Activated CD4-positive, alpha-beta T cell treated with anti-CD3 and anti-CD28 coated beads, Interleukin-2, Interleukin-4, amounts not matched to agents 100 ng/mL and 50 ng/mL, durations not matched to agents 16 hours and 8 hours (primary cell): ENCODE results near the gene PNPLA6.
"Not testable (repeated sequence)": the region's sequence is repeated elsewhere in the genome, so short reads cannot be mapped to it uniquely, and the experiment has no call there.

ENCODE experiments used
- DNase-seq: peaks from one replicate; pipeline ENCODE4 v3.0.0-alpha.2; 2020; ENCODE audit warnings: low spot score

Gene PNPLA6

GRCh38 chr19:7533925-7534480, 1.5 kb upstream of the PNPLA6 start:
- DNase-seq: peak; percentile 84

- peak; percentile 27 for DNase-seq
Observed at GRCh38 chr19:7534531-7535046, 928 bp upstream of the PNPLA6 start.

DNA sequence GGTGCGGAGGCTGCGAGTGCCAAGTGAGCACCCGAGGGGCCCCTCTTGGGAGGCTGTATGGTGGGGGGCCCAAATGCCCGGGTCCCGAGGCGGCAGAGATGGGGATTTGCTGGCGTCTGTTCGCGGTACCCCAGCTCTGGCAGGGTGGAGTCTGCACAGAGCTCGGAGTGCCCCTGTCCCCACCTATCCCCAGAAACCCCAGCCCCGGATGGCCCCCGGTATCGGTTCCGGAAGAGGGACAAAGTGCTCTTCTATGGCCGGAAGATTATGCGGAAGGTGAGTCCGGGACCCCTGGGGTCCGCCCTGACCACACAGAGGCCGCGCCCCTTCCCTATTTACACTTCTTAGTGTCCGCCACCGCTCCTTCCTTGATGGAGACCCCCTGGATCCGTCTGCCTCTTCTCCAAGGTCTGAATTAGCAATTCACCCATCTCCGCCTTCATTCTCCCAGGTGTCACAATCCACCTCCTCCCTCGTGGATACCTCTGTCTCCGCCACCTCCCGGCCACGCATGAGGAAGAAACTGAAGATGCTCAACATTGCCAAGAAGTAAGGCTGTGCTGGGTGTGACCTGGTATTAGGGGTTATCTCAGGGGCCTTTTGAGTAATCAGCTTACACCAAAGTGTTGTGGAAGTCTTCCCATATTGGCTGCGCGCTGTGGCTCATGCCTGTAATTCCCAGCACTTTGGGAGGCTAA, 630 bp downstream of the PNPLA6 start:
- DNase-seq: no peak

- DNase-seq: not testable (repeated sequence)
Observed at GRCh38 chr19:7538990-7539389, 3.5 kb downstream of the PNPLA6 start.

DNA sequence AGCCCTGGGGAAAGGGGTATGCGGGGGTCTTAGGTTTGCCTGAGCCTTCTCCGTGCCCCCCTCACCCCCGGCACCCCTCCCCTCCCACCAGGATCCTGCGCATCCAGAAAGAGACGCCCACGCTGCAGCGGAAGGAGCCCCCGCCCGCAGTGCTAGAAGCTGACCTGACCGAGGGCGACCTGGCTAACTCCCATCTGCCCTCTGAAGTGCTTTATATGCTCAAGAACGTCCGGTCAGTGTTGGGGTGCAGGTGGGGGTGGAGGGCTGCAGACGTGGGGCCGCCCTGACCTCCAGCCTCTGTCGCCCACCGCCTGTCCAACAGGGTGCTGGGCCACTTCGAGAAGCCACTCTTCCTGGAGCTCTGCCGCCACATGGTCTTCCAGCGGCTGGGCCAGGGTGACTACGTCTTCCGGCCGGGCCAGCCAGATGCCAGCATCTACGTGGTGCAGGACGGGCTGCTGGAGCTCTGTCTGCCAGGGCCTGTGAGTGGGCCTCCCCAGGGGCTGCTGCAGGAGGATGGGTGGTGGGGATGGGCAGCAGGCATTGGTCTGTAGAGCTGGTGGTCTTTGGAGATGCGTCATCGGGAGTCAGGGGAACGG, 4.4 kb downstream of the PNPLA6 start:
- DNase-seq: no peak

DNA sequence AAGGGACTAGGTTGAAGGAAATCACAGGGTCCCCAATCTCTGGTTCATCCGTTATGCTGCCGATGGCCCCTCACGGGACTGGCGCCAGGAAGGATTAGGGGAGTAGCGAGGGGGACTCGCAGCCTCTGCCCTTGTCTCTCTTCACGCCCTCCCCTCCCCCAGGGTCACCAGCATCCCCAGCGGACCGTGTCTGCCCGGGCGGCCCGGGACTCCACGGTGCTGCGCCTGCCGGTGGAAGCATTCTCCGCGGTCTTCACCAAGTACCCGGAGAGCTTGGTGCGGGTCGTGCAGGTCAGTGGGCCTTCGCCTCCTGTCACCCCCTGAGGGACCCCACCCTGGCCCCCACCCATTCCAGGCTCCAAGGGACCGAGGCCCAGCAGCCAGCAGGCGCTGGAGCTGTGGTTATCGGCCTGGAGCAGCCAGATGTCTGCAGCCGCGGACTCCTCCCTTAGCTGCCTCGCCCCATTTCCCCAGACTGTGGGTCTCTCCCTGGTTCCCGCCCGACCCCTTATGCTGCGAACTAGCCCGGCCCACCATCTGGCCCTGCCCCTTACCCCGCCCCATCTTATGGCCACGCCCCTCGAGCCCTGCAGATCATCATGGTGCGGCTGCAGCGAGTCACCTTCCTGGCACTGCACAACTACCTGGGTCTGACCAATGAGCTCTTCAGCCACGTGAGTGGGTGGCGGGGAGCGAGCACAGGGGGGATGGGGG, 5.4 kb downstream of the PNPLA6 start:
- peak; percentile 16 for DNase-seq

DNA sequence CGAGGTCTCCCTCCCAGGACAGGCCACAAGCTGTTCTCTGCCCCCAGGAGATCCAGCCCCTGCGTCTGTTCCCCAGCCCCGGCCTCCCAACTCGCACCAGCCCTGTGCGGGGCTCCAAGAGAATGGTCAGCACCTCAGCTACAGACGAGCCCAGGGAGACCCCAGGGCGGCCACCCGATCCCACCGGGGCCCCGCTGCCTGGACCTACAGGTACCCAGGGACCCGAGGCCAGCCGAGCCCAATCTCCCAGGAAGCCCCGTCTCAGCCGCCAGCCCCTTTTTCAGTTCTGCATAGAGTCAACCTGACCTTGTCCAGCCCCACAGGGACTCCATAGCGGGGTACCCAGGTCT, 5.9 kb downstream of the PNPLA6 start:
- no peak for DNase-seq

DNA sequence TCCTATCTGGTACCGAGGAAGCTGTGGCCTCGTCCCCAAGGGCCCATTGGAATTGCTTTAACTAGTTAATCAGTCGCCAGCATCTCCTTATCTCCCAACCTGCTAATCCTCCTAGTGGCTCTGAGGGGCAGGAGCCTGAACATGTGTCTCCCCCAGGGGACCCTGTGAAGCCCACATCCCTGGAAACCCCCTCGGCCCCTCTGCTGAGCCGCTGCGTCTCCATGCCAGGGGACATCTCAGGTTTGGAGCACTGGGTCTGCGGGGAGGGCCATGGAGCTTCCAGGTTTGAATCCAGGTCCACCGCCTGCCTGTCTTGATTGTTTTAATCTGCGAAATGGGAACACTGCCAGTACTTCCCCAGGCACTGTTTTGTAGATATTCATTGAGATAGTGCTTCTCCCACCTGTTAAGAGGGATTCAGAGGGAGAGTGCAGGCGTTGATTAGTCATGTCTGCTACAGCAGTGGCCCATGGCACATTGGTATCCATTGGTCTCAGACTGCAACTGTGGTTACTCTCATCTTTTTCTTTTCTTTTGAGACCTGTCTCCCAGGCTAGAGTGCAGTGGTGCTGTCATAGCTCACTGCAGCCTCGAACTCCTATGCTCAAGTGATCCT, 6.4 kb downstream of the PNPLA6 start:
- DNase-seq: no peak

DNA sequence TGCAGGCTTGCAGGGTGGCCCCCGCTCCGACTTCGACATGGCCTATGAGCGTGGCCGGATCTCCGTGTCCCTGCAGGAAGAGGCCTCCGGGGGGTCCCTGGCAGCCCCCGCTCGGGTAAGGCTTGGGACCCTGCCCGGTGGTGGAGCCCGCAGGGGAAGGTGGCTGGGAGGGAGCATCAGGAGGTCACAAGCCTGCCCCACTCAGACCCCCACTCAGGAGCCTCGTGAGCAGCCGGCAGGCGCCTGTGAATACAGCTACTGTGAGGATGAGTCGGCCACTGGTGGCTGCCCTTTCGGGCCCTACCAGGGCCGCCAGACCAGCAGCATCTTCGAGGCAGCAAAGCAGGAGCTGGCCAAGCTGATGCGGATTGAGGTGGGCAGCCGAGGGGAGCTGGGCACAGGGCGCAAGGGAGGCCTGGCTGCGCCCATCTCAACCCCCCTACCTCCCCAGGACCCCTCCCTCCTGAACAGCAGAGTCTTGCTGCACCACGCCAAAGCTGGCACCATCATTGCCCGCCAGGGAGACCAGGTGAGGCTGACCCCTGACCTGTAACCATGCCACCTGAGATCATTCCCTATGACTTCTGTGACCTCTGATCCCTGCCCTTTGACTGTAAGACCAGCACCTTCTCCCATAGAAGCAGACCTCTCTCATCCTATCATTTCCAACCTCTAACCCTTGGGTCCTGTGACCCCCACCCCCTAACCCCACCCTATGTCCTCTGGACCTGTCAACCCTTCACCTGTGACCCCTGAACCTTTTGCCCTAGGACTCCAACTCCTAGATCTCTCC, 7.2 kb downstream of the PNPLA6 start:
- no peak for DNase-seq

GRCh38 chr19:7544626-7545025, 9.1 kb downstream of the PNPLA6 start:
- no peak for DNase-seq

DNA sequence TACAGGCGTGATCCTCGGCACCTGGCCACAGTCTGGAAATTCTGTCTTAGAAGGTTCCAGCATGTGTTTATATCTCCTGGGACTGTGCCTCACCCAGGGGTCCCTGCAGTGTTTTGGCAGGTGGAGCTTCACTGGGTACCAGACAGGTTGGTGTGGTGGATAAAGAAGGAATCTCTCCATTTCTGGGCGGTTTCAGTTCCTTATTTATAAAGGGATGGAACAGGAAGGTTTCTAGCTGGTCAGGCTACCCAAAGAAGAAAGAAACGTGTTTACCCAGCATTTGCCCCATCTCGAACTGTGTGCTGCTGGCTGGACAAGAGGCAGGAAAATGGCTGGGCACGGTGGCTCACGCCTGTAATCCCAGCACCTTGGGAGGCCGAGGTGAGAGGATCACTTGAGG, 9.8 kb downstream of the PNPLA6 start:
- DNase-seq: no peak

GRCh38 chr19:7545904-7546303, 10.4 kb downstream of the PNPLA6 start:
- no peak for DNase-seq

- DNase-seq: peak; percentile 15
Observed at GRCh38 chr19:7547159-7547558, 11.6 kb downstream of the PNPLA6 start.

DNA sequence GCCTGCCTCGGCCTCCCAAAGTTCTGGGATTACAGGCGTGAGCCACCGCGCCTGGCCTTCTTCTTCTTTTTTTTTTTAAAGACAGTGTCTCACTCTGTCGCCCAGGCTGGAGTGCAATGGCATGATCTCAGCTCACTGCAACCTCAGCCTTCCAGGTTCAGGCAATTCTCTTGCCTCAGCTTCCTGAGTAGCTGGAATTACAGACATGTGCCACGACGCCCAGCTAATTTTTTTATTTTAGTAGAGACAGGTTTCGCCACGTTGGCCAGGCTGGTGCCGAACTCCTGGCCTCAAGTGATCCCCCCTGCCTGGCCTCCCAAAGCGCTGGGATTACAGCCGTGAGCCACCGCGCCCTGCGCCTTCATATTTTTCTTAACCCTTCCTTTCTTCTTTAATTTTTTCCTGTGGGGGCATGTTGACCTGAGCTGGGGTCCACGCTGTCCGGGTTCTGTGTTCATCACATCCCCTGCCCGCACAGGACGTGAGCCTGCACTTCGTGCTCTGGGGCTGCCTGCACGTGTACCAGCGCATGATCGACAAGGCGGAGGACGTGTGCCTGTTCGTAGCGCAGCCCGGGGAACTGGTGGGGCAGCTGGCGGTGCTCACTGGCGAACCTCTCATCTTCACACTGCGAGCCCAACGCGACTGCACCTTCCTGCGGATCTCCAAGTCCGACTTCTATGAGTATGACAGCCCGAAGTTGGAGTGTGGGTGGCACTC, 14.1 kb downstream of the PNPLA6 start:
- DNase-seq: no peak

DNA sequence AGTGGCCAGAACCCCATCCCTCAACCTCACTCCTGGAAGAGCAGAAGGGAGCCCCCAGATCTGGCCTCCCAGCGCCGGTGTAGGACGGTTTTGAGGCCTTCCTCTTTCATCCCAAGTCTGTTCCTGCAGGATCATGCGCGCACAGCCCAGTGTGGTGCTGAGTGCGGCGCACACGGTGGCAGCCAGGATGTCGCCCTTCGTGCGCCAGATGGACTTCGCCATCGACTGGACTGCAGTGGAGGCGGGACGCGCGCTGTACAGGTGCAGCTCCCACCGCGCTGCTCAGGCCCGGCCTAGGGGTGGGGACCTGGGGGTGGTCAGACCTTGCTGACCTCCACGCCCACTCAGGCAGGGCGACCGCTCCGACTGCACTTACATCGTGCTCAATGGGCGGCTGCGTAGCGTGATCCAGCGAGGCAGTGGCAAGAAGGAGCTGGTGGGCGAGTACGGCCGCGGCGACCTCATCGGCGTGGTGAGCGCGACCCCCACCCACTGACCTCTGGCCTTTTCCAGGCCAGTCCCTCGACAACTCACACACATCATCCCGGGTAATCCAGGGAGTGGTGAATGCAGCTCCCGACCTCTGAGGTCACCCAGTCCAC, 14.8 kb downstream of the PNPLA6 start:
- DNase-seq: no peak

DNA sequence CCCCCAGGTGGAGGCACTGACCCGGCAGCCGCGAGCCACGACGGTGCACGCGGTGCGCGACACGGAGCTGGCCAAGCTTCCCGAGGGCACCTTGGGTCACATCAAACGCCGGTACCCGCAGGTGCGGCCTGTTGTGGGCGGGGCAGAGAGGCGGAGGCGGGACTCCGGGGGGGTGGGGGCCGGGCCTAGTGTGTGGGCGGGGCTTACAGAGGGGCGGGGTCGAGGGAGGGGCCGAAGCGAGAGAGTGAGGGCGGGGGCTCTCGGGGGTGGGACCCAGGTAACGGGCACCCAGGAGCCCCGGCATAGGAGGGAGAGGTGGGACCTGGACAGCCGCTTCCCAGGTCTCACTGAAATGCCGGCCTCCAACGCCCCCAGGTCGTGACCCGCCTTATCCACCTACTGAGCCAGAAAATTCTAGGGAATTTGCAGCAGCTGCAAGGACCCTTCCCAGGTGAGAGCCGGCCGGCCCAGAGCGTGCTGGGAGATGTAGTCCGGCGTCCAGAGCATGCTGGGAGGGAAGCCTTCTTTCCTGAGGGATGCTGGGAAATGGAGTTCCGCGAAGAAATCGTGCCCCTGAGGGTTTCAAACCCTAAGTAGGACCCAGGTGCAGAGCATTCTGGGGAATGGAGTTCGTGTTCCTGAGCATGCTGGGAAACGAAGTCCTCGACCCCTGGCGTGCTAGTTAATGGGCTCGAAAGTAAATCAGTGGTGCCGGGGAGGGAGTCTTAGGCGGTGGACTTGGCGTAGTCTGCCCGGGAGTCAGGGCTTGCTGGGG, 15.7 kb downstream of the PNPLA6 start:
- peak; percentile 53 for DNase-seq

- DNase-seq: no peak
Observed at GRCh38 chr19:7552781-7553180, 17.3 kb downstream of the PNPLA6 start.

DNA sequence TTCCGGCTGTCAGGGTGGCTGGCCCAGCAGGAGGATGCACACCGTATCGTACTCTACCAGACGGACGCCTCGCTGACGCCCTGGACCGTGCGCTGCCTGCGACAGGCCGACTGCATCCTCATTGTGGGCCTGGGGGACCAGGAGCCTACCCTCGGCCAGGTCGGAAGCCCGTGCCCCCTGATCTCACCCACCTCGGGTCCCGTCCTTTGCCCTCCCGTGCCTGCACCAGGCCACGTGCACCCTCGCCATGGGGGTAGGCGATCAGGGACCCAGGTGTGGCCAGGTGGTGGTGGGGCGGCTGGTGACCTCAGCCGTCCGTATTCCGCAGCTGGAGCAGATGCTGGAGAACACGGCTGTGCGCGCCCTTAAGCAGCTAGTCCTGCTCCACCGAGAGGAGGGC, 19.0 kb downstream of the PNPLA6 start:
- DNase-seq: no peak

GRCh38 chr19:7554990-7555864, 19.7 kb downstream of the PNPLA6 start:
- DNase-seq: no peak
